ENCODE measurements around the gene SPACA5. TPM values are rescaled to one million over a fixed set of nuclear protein-coding genes. Genes with fewer than 3 reads are reported as not detected.

SPACA5 gene
- total and polyA plus RNA-seq, 2 of the 13 experiments (the other 11 are each of a cell fraction or from before 2014, with no cell fraction given), result not detected

- no TSS peak for BruUV-seq (replicated peaks)
- CTCF ChIA-PET (ENCODE audit: low intra/inter-chr PET ratio, low total read pairs), result no interaction called here
- Histone ChIP-seq H2AFZ (ENCODE audit: low read length) (no peak overlapping the region), H3K9ac (ENCODE audit: insufficient read depth, low read depth, low read length) (no peak overlapping the region), H3K27ac (ENCODE audit: extremely low read length, insufficient read depth, low read length) (no peak overlapping the region), H4K20me1 (ENCODE audit: insufficient read depth, low read length) (no peaks in the 10 kb centered on the region), H3K27me3 (ENCODE audit: control insufficient read depth in 1 of 2, insufficient read depth in 2 of 2, low read length in 2 of 2) (no peaks in the 10 kb centered on the region), H3K4me2 (ENCODE audit: low read depth, low read length) (no peak overlapping the region), H3K4me1 (ENCODE audit: insufficient read depth, low read length) (no peaks in the 10 kb centered on the region), H3K36me3 (replicated peaks in 1 of 2; ENCODE audit: control insufficient read depth in 1 of 2, insufficient read depth in 2 of 2, low read length in 2 of 2) (peaks cover 0 to 7% of the 10 kb centered on the region in 2 experiments; a peak in 1 of 5 replicates), H3K9me3 (ENCODE audit: low read length) (no peaks in the 10 kb centered on the region), H3K79me2 (ENCODE audit: insufficient read depth, low read length) (no peaks in the 10 kb centered on the region), H3K4me3 (replicated peaks in 1 of 3; ENCODE audit: insufficient read depth in 1 of 3, low read depth in 2 of 3, low read length in 3 of 3) (no peak overlapping the region)
- WGBS (ENCODE audit: low lambda C conversion rate), result 83% methylated on average over 2 of the region's 5 CpGs
- ATAC-seq (no peak), DNase-seq (ENCODE audit: low spot score) (no peak), FAIRE-seq (no peak)
- POLR2A ChIA-PET, result no interaction called here
- in situ Hi-C loops (cut with HindIII; ENCODE audit: extremely low pct_ligation_motif_present, low pct_unique_long_range_greater_than_20kb), result no loop called here
- intact Hi-C loops (cut with micrococcal nuclease; ENCODE audit: unreplicated experiment), result no loop called here
- TF ChIP-seq ZNF616 (CRISPR knock-in tag; IDR thresholded peaks at IDR 0.05; ENCODE audit: low read depth) (no peak), ZNF10 (CRISPR knock-in tag; IDR thresholded peaks at IDR 0.05; ENCODE audit: borderline replicate concordance, low read depth) (no peak), GMEB1 (CRISPR knock-in tag; IDR thresholded peaks at IDR 0.05; ENCODE audit: borderline replicate concordance) (no peak), ZNF713 (CRISPR knock-in tag; IDR thresholded peaks at IDR 0.05) (no peak), WIZ (CRISPR knock-in tag; IDR thresholded peaks at IDR 0.05) (no peak), SYNCRIP (IDR thresholded peaks at IDR 0.05; ENCODE audit: insufficient read depth, low read depth, low read length) (no peak), STAG1 (CRISPR knock-in tag; IDR thresholded peaks at IDR 0.05) (no peak), NR1H2 (CRISPR knock-in tag; IDR thresholded peaks at IDR 0.05; ENCODE audit: borderline replicate concordance, low read depth) (no peak), SMAD1 (CRISPR knock-in tag; IDR thresholded peaks at IDR 0.05; ENCODE audit: borderline replicate concordance, low read depth) (no peak), SP2 (CRISPR knock-in tag; IDR thresholded peaks at IDR 0.05) (no peak), SOX13 (IDR thresholded peaks at IDR 0.05) (no peak), SOX13 (CRISPR knock-in tag; conservative IDR thresholded peaks at IDR 0.05 in 1 of 2, IDR thresholded peaks at IDR 0.05 in 1 of 2) (no peak), PAF1 (CRISPR knock-in tag; IDR thresholded peaks at IDR 0.05) (no peak), ZNF451 (CRISPR knock-in tag; IDR thresholded peaks at IDR 0.05) (no peak), ZNF335 (CRISPR knock-in tag; IDR thresholded peaks at IDR 0.05) (no peak)
- TF ChIP-seq, protein P1, sequence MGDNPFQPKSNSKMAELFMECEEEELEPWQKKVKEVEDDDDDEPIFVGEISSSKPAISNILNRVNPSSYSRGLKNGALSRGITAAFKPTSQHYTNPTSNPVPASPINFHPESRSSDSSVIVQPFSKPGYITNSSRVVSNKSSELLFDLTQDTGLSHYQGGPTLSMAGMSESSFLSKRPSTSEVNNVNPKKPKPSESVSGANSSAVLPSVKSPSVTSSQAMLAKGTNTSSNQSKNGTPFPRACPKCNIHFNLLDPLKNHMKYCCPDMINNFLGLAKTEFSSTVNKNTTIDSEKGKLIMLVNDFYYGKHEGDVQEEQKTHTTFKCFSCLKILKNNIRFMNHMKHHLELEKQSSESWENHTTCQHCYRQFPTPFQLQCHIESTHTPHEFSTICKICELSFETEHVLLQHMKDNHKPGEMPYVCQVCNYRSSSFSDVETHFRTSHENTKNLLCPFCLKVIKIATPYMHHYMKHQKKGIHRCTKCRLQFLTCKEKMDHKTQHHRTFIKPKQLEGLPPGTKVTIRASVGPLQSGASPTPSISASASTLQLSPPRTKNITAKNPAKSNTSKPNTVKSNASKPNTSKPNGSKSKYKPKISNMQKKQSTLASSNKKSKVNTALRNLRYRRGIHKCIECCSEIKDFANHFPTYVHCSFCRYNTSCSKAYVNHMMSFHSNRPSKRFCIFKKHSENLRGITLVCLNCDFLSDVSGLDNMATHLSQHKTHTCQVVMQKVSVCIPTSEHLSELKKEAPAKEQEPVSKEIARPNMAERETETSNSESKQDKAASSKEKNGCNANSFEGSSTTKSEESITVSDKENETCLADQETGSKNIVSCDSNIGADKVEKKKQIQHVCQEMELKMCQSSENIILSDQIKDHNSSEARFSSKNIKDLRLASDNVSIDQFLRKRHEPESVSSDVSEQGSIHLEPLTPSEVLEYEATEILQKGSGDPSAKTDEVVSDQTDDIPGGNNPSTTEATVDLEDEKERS (CRISPR knock-in tag; IDR thresholded peaks at IDR 0.05), result no peak
- TF ChIP-seq, protein P2, sequence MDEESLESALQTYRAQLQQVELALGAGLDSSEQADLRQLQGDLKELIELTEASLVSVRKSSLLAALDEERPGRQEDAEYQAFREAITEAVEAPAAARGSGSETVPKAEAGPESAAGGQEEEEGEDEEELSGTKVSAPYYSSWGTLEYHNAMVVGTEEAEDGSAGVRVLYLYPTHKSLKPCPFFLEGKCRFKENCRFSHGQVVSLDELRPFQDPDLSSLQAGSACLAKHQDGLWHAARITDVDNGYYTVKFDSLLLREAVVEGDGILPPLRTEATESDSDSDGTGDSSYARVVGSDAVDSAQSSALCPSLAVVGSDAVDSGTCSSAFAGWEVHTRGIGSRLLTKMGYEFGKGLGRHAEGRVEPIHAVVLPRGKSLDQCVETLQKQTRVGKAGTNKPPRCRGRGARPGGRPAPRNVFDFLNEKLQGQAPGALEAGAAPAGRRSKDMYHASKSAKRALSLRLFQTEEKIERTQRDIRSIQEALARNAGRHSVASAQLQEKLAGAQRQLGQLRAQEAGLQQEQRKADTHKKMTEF (CRISPR knock-in tag; IDR thresholded peaks at IDR 0.05), result no peak
- TF ChIP-seq, protein P3, sequence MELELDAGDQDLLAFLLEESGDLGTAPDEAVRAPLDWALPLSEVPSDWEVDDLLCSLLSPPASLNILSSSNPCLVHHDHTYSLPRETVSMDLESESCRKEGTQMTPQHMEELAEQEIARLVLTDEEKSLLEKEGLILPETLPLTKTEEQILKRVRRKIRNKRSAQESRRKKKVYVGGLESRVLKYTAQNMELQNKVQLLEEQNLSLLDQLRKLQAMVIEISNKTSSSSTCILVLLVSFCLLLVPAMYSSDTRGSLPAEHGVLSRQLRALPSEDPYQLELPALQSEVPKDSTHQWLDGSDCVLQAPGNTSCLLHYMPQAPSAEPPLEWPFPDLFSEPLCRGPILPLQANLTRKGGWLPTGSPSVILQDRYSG (CRISPR knock-in tag; IDR thresholded peaks at IDR 0.05), result no peak
Observed at GRCh38 chrX:47991263-47992094, 15.3 kb upstream of the SPACA5 start.
